Endothelial cell (in vitro differentiated cells): ENCODE results near the gene DBI. TPM values are rescaled to one million over a fixed set of nuclear protein-coding genes. Genes with fewer than 3 reads are reported as not detected.

Experiments used
- DNase-seq: peaks from one replicate; pipeline ENCODE4 v3.0.0; 2021; ENCODE audit warnings: low spot score
- H3K27ac Mint-ChIP-seq: one replicate; pipeline ENCODE4 v1.8.0; 2021; ENCODE audit warnings: mixed read lengths, inconsistent platforms; ENCODE audit not compliant: unreplicated experiment
- H3K27me3 Mint-ChIP-seq: one replicate; pipeline ENCODE4 v1.8.0; 2021; ENCODE audit warnings: mild to moderate bottlenecking, moderate library complexity, mixed read lengths, inconsistent platforms; ENCODE audit not compliant: unreplicated experiment
- H3K36me3 Mint-ChIP-seq: one replicate; pipeline ENCODE4 v1.8.0; 2021; ENCODE audit warnings: mild to moderate bottlenecking, low read depth, mixed read lengths, inconsistent platforms; ENCODE audit not compliant: unreplicated experiment
- H3K4me1 Mint-ChIP-seq: one replicate; pipeline ENCODE4 v1.8.0; 2021; ENCODE audit warnings: mild to moderate bottlenecking, mixed read lengths, inconsistent platforms; ENCODE audit not compliant: unreplicated experiment
- H3K4me3 Mint-ChIP-seq: one replicate; pipeline ENCODE4 v1.8.0; 2021; ENCODE audit warnings: mild to moderate bottlenecking, mixed read lengths, inconsistent platforms; ENCODE audit not compliant: unreplicated experiment
- H3K9me3 Mint-ChIP-seq: one replicate; pipeline ENCODE4 v1.8.0; 2021; ENCODE audit warnings: mixed read lengths, inconsistent platforms; ENCODE audit not compliant: unreplicated experiment
- CTCF ChIP-seq: fragments of 200-600 bp; sonication (generic); IDR thresholded peaks from one replicate; pipeline ENCODE4 v1.5.0; 2021; ENCODE audit warnings: antibody characterized with exemption; ENCODE audit not compliant: unreplicated experiment
- total RNA-seq: library from RNA; stranded (reverse); fragmentation: NEBNext Ultra II Directional; extraction: Animal tissue kit (Norgen Biotek cat#: 25700); gene quantifications from one replicate; pipeline ENCODE4 v1.2.1, GENCODE V29; 2021; ENCODE audit not compliant: unreplicated experiment

DBI gene
- total RNA-seq, 1 donor from 2014 or later: 180 TPM

- peaks cover 3% of the 10 kb centered on the region for H3K27me3 Mint-ChIP-seq
- H3K4me1 Mint-ChIP-seq: peaks cover 6% of the 10 kb centered on the region
- no peak overlapping the region for H3K4me3 Mint-ChIP-seq
- no peak for TF ChIP-seq CTCF
- peaks cover 33% of the 10 kb centered on the region for H3K36me3 Mint-ChIP-seq
- H3K27ac Mint-ChIP-seq: no peak overlapping the region
- DNase-seq: no peak
- H3K9me3 Mint-ChIP-seq: no peaks in the 10 kb centered on the region
Measured at GRCh38 chr2:119376810-119377209, 10.0 kb downstream of the DBI start.

- Mint-ChIP-seq H3K4me1 (peaks cover 6% of the 10 kb centered on the region), H3K27me3 (no peaks in the 10 kb centered on the region), H3K36me3 (peaks cover 27% of the 10 kb centered on the region), H3K9me3 (no peaks in the 10 kb centered on the region), H3K4me3 (no peak overlapping the region), H3K27ac (no peak overlapping the region)
- DNase-seq: no peak
- no peak for TF ChIP-seq CTCF
Measured at GRCh38 chr2:119377294-119377992, 10.7 kb downstream of the DBI start.

GRCh38 chr2:119377993-119378345 lies 11.2 kb downstream of the DBI start:
- TF ChIP-seq CTCF: no peak
- H3K36me3 Mint-ChIP-seq: peaks cover 22% of the 10 kb centered on the region

GRCh38 chr2:119378566-119378965 lies 11.8 kb downstream of the DBI start:
- DNase-seq: no peak
- H3K4me3 Mint-ChIP-seq: no peak overlapping the region
- H3K36me3 Mint-ChIP-seq: peaks cover 16% of the 10 kb centered on the region
- no peaks in the 10 kb centered on the region for H3K9me3 Mint-ChIP-seq
- no peak for TF ChIP-seq CTCF
- H3K4me1 Mint-ChIP-seq: peaks cover 6% of the 10 kb centered on the region
- no peak overlapping the region for H3K27ac Mint-ChIP-seq
- no peaks in the 10 kb centered on the region for H3K27me3 Mint-ChIP-seq

More at GRCh38 chr2:119377993-119378345, 11.2 kb downstream of the DBI start:
- Mint-ChIP-seq H3K4me1 (peaks cover 6% of the 10 kb centered on the region), H3K27ac (no peak overlapping the region), H3K27me3 (no peaks in the 10 kb centered on the region), H3K4me3 (no peak overlapping the region), H3K9me3 (no peaks in the 10 kb centered on the region)
- no peak for DNase-seq

- Mint-ChIP-seq H3K27ac (no peak overlapping the region), H3K4me1 (peaks cover 4% of the 10 kb centered on the region), H3K27me3 (peaks cover 3% of the 10 kb centered on the region), H3K9me3 (no peaks in the 10 kb centered on the region), H3K36me3 (no peaks in the 10 kb centered on the region), H3K4me3 (no peak overlapping the region)
- TF ChIP-seq CTCF: no peak
- no peak for DNase-seq
Measured at GRCh38 chr2:119383410-119384140, 16.8 kb downstream of the DBI start.
